Measurements from ENCODE around the gene TNS1.

TNS1 gene

GRCh38 chr2:217923007-217923686, 79.6 kb downstream of the TNS1 start:
- no peak overlapping the region for H2AFZ ChIP-seq (ENCODE audit: low read depth)
- no peaks in the 10 kb centered on the region for H3K27me3 ChIP-seq (ENCODE audit: insufficient read depth, low read depth)
- H3K4me3 ChIP-seq (IDR thresholded peaks at IDR 0.05; ENCODE audit: insufficient read depth, low read depth, low read length) = no peak overlapping the region
- no peaks in the 10 kb centered on the region for H3K4me1 ChIP-seq (ENCODE audit: low read depth, poor library complexity, severe bottlenecking)
- no peak overlapping the region for H3K27ac ChIP-seq
- H3K9ac ChIP-seq = no peak overlapping the region
- no peaks in the 10 kb centered on the region for H4K20me1 ChIP-seq (ENCODE audit: insufficient read depth)
- H3K79me2 ChIP-seq (ENCODE audit: insufficient read depth, low read depth) = no peaks in the 10 kb centered on the region
- H3K36me3 ChIP-seq (ENCODE audit: insufficient read depth) = no peaks in the 10 kb centered on the region
- TF ChIP-seq CTCF (conservative IDR thresholded peaks at IDR 0.05; ENCODE audit: low read depth, low read length) = no peak
- no peak overlapping the region for H3K4me2 ChIP-seq

DNA sequence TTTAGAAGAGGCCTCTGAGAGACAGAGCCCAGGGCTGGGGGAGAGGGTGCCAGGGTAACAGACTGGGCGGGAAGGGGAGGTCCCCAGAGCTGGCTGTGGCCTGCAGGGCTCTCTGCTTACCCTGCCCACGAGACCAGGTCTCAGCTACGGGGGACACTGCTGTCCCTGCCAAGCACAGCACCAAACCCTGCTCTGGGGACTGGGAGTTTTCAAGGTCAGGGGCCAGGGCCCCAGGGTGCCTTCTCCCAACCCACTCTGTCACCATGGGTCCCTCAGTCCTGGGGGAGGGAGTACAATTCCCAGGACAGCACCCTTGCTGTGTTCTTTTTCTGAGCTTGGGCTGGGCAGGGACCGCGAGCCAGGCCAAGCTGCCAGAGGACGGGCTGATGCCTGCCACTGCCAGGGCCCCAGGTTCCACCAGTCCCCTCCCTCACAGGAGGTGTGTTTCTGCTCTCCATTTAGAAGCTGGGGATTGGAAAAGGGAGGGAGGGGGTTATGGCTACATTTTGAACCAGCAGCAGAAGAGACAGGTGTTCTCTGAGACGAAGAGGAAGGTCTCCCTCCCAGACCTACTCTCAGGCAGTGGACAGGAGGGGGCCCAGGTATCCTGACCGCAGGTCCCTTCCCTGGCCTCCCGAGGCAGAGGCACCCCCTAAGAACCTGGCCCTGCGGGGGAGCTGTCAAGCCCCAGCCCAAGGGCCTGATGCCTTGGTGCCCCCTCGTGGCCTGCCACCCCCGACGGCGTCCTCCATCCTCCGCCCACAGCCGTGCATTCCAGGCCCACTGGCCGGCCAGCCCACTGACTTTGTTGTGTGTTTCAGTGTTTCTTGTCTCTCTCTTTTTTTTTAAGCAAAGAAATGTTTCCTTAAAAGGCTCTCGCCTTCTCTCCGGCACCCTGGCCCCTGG, 80.4 kb downstream of the TNS1 start:
- Histone ChIP-seq H3K9ac (no peak overlapping the region), H2AFZ (ENCODE audit: low read depth) (no peak overlapping the region), H3K4me1 (ENCODE audit: low read depth, poor library complexity, severe bottlenecking) (no peaks in the 10 kb centered on the region), H3K79me2 (ENCODE audit: insufficient read depth, low read depth) (no peaks in the 10 kb centered on the region), H3K27ac (no peak overlapping the region), H3K36me3 (ENCODE audit: insufficient read depth) (no peaks in the 10 kb centered on the region), H4K20me1 (ENCODE audit: insufficient read depth) (no peaks in the 10 kb centered on the region), H3K4me3 (IDR thresholded peaks at IDR 0.05; ENCODE audit: insufficient read depth, low read depth, low read length) (no peak overlapping the region), H3K27me3 (ENCODE audit: insufficient read depth, low read depth) (no peaks in the 10 kb centered on the region), H3K4me2 (no peak overlapping the region)
- no peak for TF ChIP-seq CTCF (conservative IDR thresholded peaks at IDR 0.05; ENCODE audit: low read depth, low read length)

DNA sequence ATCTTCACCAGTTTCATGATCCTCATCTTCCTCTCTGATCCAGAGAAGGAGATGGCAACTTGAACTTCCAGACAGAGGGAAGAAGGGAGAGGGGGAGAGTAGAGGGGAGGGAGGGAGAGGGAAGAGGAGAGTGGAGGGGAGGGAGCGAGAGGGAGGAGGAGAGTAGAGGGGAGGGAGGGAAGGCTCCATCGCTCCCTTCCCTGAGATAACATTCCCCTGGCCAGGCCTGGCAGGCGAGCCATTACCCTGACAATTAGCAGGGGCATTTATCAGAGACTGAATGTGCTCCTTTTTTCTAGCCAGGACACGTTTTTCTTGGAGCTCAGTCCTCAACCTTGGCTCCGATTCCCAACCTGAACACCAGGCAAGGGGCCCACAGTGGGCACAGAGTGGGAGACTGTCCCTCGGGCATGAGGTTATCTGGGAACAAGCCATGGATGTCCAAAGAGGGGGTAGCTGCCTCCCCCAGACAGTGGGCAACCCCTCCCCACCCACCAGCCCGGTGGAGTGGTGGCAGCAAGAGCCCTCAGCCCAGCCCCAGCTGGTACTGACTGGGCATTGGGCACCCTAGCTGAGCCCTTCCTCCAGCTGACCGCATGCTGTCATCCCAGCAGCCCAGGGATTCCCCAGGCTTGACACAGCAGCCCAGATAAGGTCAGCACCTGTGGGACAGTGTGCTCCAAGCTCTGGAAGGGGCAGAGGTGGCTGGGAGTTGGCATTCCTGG, 81.8 kb downstream of the TNS1 start:
- Histone ChIP-seq H3K27ac (no peak overlapping the region), H3K79me2 (ENCODE audit: insufficient read depth, low read depth) (no peaks in the 10 kb centered on the region), H3K9ac (no peak overlapping the region), H3K36me3 (ENCODE audit: insufficient read depth) (no peaks in the 10 kb centered on the region), H3K4me1 (ENCODE audit: low read depth, poor library complexity, severe bottlenecking) (no peaks in the 10 kb centered on the region), H3K4me2 (no peak overlapping the region), H3K4me3 (IDR thresholded peaks at IDR 0.05; ENCODE audit: insufficient read depth, low read depth, low read length) (no peak overlapping the region), H4K20me1 (ENCODE audit: insufficient read depth) (no peaks in the 10 kb centered on the region), H3K27me3 (ENCODE audit: insufficient read depth, low read depth) (no peaks in the 10 kb centered on the region), H2AFZ (ENCODE audit: low read depth) (no peak overlapping the region)
- no peak for TF ChIP-seq CTCF (conservative IDR thresholded peaks at IDR 0.05; ENCODE audit: low read depth, low read length)

GRCh38 chr2:217919781-217920351, 82.9 kb downstream of the TNS1 start:
- Histone ChIP-seq H3K27ac (no peak overlapping the region), H2AFZ (ENCODE audit: low read depth) (no peak overlapping the region), H3K27me3 (ENCODE audit: insufficient read depth, low read depth) (no peaks in the 10 kb centered on the region), H3K4me1 (ENCODE audit: low read depth, poor library complexity, severe bottlenecking) (no peaks in the 10 kb centered on the region), H3K36me3 (ENCODE audit: insufficient read depth) (no peaks in the 10 kb centered on the region), H3K9ac (no peak overlapping the region), H3K79me2 (ENCODE audit: insufficient read depth, low read depth) (no peaks in the 10 kb centered on the region), H3K4me3 (IDR thresholded peaks at IDR 0.05; ENCODE audit: insufficient read depth, low read depth, low read length) (no peak overlapping the region), H3K4me2 (no peak overlapping the region), H4K20me1 (ENCODE audit: insufficient read depth) (no peaks in the 10 kb centered on the region)
- no peak for TF ChIP-seq CTCF (conservative IDR thresholded peaks at IDR 0.05; ENCODE audit: low read depth, low read length)

All from KMS-11 (cell line).